ENCODE data around the gene HECTD1. TPM values are rescaled to one million over a fixed set of nuclear protein-coding genes. Genes with fewer than 3 reads are reported as not detected.

The HECTD1 gene
- total RNA-seq, 1 experiment from 2014 or later: 160 TPM

- no peaks in the 10 kb centered on the region for H3K9me2 ChIP-seq (ENCODE audit: insufficient read depth)
- no TSS peak for BruUV-seq (replicated peaks)
- H3K36me3 ChIP-seq (ENCODE audit: control insufficient read depth in 1 of 2, insufficient read depth in 2 of 2, low read length in 2 of 2): no peaks in the 10 kb centered on the region
- H3K4me1 ChIP-seq (ENCODE audit: control insufficient read depth in 1 of 2, insufficient read depth in 2 of 2, low read length in 2 of 2): peaks cover 0 to 7% of the 10 kb centered on the region in 2 experiments; a peak in 1 of 4 replicates
- ChIA-PET RAD21 (ENCODE audit: low non-redundant PET in 1 of 2, low total read pairs in 2 of 2, uncharacterized antibody in 2 of 2, unreplicated experiment in 2 of 2) (no interaction called here), CTCF (no interaction called here), POLR2A (no interaction called here)
- no peaks in the 10 kb centered on the region for H3K27me3 ChIP-seq (ENCODE audit: insufficient read depth, low read length)
- H3K9me3 ChIP-seq (ENCODE audit: control insufficient read depth in 1 of 2, insufficient read depth in 1 of 2, low read depth in 1 of 2, low read length in 2 of 2): no peaks in the 10 kb centered on the region
- ATAC-seq: no peak
- H3K79me2 ChIP-seq (ENCODE audit: insufficient read depth, low read length): no peaks in the 10 kb centered on the region
- no peak for TF ChIP-seq CEBPB (IDR thresholded peaks at IDR 0.05; ENCODE audit: low read depth)
- TF ChIP-seq POLR2AphosphoS5 (IDR thresholded peaks at IDR 0.05; ENCODE audit: low read depth, low read length): no peak
- TF ChIP-seq YY1 (IDR thresholded peaks at IDR 0.05; ENCODE audit: extremely low read depth, insufficient replicate concordance, low read depth, low read length): no peak
- no peak for TF ChIP-seq TCF7L2 (IDR thresholded peaks at IDR 0.05; ENCODE audit: borderline replicate concordance, extremely low read depth, insufficient read depth, insufficient read length)
- no peak for TF ChIP-seq EZH2 (IDR thresholded peaks at IDR 0.05)
- no peak for TF ChIP-seq FOSL1 (IDR thresholded peaks at IDR 0.05; ENCODE audit: low read depth)
- TF ChIP-seq JUND (IDR thresholded peaks at IDR 0.05): no peak
- TF ChIP-seq ZFX (IDR thresholded peaks at IDR 0.05): no peak
- no peak for TF ChIP-seq ELF1 (IDR thresholded peaks at IDR 0.05; ENCODE audit: borderline replicate concordance, low read depth)
- TF ChIP-seq RAD21 (IDR thresholded peaks at IDR 0.05; ENCODE audit: low read depth): no peak
- TF ChIP-seq POLR2A (IDR thresholded peaks at IDR 0.05; ENCODE audit: borderline replicate concordance, extremely low read depth, insufficient read depth, insufficient read length): no peak
- TF ChIP-seq ZNF274 (IDR thresholded peaks at IDR 0.05; ENCODE audit: low read depth, low read length): no peak
- H3K9ac ChIP-seq (ENCODE audit: low read length): no peak overlapping the region
- no peaks in the 10 kb centered on the region for H4K20me1 ChIP-seq (ENCODE audit: insufficient read depth)
- intact Hi-C loops (cut with micrococcal nuclease): no loop called here
- no peak overlapping the region for H3K27ac ChIP-seq (ENCODE audit: low read depth, low read length)
- H3K4me2 ChIP-seq (ENCODE audit: low read length): no peak overlapping the region
- no peak overlapping the region for H2AFZ ChIP-seq (ENCODE audit: low read depth, low read length, poor library complexity, severe bottlenecking)
- H3K4me3 ChIP-seq (replicated peaks in 1 of 2; ENCODE audit: low read depth in 1 of 2, low read length in 2 of 2): no peak overlapping the region
- no peak for DNase-seq (ENCODE audit: low read depth, low spot score)
These were observed 46.3 kb upstream of the HECTD1 start for GRCh38 chr14:31253746-31254471.

Data from HCT116 (cell line).